Measurements from ENCODE around the gene ADCY4.
"Not testable (repeated sequence)": the region's sequence is repeated elsewhere in the genome, so short reads cannot be mapped to it uniquely, and the experiment has no call there.

ADCY4 gene

DNA sequence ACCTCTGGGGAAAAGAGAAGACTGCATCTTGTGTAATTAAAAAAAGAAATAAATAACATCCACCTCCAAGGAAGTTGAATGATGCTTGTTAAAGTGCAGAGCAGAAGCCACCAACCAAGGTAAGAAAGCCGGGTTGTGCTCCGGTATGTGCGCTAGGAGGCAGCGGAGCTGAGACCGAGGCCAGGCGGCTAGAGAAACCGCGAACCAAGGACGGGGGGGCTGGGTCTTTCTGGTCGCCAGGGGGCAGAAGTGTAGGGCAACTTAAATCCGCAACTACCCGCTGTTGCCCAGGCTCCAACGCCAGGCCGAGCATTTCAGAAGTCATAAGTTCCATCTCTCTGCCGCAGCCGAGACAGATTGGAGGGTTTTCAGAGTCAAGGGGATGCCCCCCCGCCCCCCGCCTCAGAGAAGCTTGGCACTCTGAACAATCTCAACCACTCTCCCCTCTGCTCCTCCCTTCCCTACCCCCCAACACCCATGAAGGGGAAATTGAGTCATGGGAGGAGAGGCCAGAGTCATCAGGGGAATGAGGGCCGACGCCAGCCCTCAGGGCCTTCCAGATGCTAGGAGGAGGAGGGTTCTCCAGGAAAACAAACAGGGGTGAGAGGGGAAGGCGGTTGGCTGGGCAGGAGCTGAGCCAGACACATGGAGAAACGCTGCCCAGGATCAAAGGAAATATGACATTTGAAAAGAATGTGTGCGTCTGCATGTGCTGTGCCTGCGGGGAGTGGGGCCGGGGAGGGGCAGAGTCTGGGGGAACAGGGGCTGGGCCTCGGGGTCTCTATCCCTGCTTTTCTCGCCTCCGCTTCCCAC is 30.9 kb upstream of the ADCY4 start:
- Histone ChIP-seq H3K27ac (ENCODE audit: low read depth, low read length) (no peak overlapping the region; the same call in 1 of the 2 replicates), H3K36me3 (ENCODE audit: insufficient read depth, low read length) (no peaks in the 10 kb centered on the region), H3K9ac (ENCODE audit: low read depth, low read length) (no peak overlapping the region), H3K4me3 (ENCODE audit: low read length) (peak overlapping the region; percentile 63), H3K4me1 (ENCODE audit: insufficient read depth, low read length) (peaks cover 10% of the 10 kb centered on the region; the same call in 1 of the 2 replicates), H3K27me3 (ENCODE audit: insufficient read depth, low read length) (peaks cover 15% of the 10 kb centered on the region; the same call in 1 of the 2 replicates), H3K9me3 (ENCODE audit: insufficient read depth, low read depth, low read length) (no peaks in the 10 kb centered on the region)
- under 1% methylated on average over 24 of the region's 28 CpGs for WGBS

DNA sequence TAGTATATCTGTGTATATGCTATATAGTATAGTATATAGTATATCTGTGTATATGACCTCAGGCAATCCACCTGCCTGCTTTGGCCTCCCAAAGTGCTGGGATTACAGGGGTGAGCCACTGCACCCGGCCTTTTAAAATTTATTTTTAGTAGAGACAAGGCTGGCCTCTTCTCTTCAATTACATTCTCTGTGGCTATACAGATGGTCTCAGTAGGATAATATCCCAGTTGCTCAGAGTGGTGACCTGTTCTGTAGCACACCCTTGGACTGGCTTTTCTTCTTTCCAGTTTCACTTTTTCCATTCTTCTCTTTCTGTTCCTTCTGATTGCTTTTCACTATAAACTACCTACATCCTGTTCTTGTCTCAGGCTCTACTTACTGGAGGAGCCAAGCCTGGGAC is 30.0 kb upstream of the ADCY4 start:
- Histone ChIP-seq H3K9me3 (ENCODE audit: insufficient read depth, low read depth, low read length) (no peaks in the 10 kb centered on the region), H3K4me1 (ENCODE audit: insufficient read depth, low read length) (peaks cover 10% of the 10 kb centered on the region; the same call in 1 of the 2 replicates), H3K4me3 (ENCODE audit: low read length) (no peak overlapping the region), H3K27ac (ENCODE audit: low read depth, low read length) (no peak overlapping the region), H3K27me3 (ENCODE audit: insufficient read depth, low read length) (peaks cover 15% of the 10 kb centered on the region; the same call in 1 of the 2 replicates), H3K9ac (ENCODE audit: low read depth, low read length) (no peak overlapping the region), H3K36me3 (ENCODE audit: insufficient read depth, low read length) (no peaks in the 10 kb centered on the region)
- 88% methylated on average over 1 of the region's 1 CpG for WGBS

DNA sequence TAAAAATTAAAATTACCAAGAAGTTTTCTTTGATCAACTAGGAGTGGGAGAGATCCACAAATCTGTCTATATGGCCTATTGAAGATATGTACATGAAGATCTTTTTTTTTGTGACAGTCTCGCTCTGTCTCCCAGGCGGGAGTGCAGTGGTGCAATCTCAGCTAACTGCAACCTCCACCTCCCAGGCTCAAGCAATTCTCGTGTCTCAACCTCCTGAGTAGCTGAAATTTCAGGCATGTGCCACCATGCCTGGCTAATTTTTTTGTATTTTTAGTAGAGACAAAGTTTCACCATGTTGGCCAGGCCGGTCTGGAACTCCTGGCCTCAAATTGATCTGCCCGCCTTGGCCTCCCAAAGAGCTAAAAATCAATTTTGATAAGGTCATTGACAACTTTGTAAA is 28.5 kb upstream of the ADCY4 start:
- H3K9me3 ChIP-seq (ENCODE audit: insufficient read depth, low read depth, low read length) = no peaks in the 10 kb centered on the region
- H3K4me3 ChIP-seq (ENCODE audit: low read length) = no peak overlapping the region
- H3K36me3 ChIP-seq (ENCODE audit: insufficient read depth, low read length) = no peaks in the 10 kb centered on the region
- H3K27ac ChIP-seq (ENCODE audit: low read depth, low read length) = no peak overlapping the region
- WGBS = 81% methylated on average over 5 of the region's 5 CpGs
- peaks cover 23% of the 10 kb centered on the region; the same call in 1 of the 2 replicates for H3K27me3 ChIP-seq (ENCODE audit: insufficient read depth, low read length)
- H3K9ac ChIP-seq (ENCODE audit: low read depth, low read length) = no peak overlapping the region
- H3K4me1 ChIP-seq (ENCODE audit: insufficient read depth, low read length) = peaks cover 6% of the 10 kb centered on the region; the same call in 1 of the 2 replicates

DNA sequence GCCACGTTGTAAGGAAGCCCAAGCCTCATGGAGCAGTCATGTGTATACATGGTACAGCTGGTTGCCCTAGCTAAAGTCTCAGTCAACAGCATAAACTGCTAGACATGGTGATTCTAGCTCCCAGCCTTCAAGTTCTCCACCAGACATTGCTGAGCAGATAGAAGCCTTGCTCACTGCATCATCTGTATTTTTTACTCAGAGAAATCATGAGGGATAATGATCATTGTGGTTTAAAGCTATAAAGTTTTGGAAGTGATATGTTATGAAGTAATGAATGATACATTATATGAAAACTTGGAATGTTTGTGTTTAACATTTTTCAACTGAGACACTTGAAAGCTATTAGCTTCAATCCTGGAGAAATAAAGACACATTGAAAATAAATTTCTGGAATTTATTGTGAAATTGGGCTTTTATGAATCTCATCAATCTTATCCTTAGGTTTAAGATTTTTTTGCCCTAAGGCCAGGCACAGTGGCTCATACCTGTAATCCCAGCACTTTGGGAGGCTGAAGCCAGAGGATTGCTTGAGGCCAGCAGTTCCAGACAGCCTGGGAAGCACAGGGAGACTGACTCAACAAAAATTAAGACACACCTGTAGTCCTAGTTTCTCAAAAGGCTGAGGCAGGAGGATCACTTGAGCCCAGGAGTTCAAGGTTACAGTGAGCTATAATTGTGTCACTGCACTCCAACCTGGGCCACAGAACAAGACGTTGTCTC is 27.5 kb upstream of the ADCY4 start:
- H3K9me3 ChIP-seq (ENCODE audit: insufficient read depth, low read depth, low read length) = no peaks in the 10 kb centered on the region
- 26% methylated on average over 1 of the region's 2 CpGs for WGBS
- no peak overlapping the region for H3K9ac ChIP-seq (ENCODE audit: low read depth, low read length)
- H3K4me3 ChIP-seq (ENCODE audit: low read length) = no peak overlapping the region
- H3K36me3 ChIP-seq (ENCODE audit: insufficient read depth, low read length) = no peaks in the 10 kb centered on the region
- H3K4me1 ChIP-seq (ENCODE audit: insufficient read depth, low read length) = peaks cover 6% of the 10 kb centered on the region; the same call in 1 of the 2 replicates
- no peak overlapping the region for H3K27ac ChIP-seq (ENCODE audit: low read depth, low read length)
- H3K27me3 ChIP-seq (ENCODE audit: insufficient read depth, low read length) = peaks cover 25% of the 10 kb centered on the region; the same call in 1 of the 2 replicates

DNA sequence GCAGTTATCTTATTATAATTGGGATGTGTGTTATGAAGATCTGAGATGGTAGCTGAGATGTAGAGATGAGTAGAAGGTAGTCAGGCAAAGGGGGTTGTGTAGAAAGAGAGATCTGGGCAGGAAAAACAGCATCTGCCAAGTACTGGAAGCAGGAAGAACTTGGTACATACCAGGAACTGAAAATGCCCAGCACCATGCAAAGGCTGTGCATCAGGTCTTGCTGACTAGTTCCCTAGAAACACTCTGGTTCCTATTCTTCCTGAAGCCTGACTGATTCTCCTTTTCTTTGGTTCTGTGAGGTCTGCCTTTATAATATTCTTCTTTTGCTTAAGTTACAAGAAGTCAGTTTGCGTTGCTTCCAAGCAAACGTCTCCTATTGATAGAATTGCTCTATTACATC is 26.5 kb upstream of the ADCY4 start:
- Histone ChIP-seq H3K27ac (ENCODE audit: low read depth, low read length) (no peak overlapping the region), H3K9me3 (ENCODE audit: insufficient read depth, low read depth, low read length) (no peaks in the 10 kb centered on the region), H3K36me3 (ENCODE audit: insufficient read depth, low read length) (no peaks in the 10 kb centered on the region), H3K9ac (ENCODE audit: low read depth, low read length) (no peak overlapping the region), H3K4me1 (ENCODE audit: insufficient read depth, low read length) (peaks cover 6% of the 10 kb centered on the region; the same call in 1 of the 2 replicates), H3K4me3 (ENCODE audit: low read length) (no peak overlapping the region), H3K27me3 (ENCODE audit: insufficient read depth, low read length) (peaks cover 27% of the 10 kb centered on the region; the same call in 1 of the 2 replicates)
- WGBS = 90% methylated on average over 2 of the region's 2 CpGs

DNA sequence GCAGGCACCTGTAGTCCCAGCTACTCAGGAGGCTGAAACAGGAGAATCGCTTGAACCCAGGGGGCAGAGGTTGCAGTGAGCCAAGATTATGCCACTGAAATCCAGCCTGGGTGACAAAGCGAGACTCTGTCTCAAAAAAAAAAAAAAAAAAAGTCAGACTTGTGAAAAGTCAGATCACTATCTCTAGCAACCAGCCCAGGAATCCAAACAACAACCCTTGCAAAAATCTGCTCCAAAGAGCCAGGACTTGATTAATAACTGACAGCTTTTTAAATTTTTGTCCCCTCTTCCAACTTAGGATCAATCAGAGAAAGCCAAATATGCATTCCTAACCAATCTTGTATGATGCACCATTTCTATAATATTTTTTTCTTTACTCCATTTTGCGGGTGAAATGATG is 25.4 kb upstream of the ADCY4 start:
- 89% methylated on average over 3 of the region's 3 CpGs for WGBS
- H3K4me1 ChIP-seq (ENCODE audit: insufficient read depth, low read length) = no peaks in the 10 kb centered on the region; the same call in 1 of the 2 replicates
- peaks cover 27% of the 10 kb centered on the region for H3K27me3 ChIP-seq (ENCODE audit: insufficient read depth, low read length)
- H3K9ac ChIP-seq (ENCODE audit: low read depth, low read length) = no peak overlapping the region
- H3K36me3 ChIP-seq (ENCODE audit: insufficient read depth, low read length) = no peaks in the 10 kb centered on the region
- H3K9me3 ChIP-seq (ENCODE audit: insufficient read depth, low read depth, low read length) = no peaks in the 10 kb centered on the region
- H3K4me3 ChIP-seq (ENCODE audit: low read length) = no peak overlapping the region
- no peak overlapping the region for H3K27ac ChIP-seq (ENCODE audit: low read depth, low read length)

DNA sequence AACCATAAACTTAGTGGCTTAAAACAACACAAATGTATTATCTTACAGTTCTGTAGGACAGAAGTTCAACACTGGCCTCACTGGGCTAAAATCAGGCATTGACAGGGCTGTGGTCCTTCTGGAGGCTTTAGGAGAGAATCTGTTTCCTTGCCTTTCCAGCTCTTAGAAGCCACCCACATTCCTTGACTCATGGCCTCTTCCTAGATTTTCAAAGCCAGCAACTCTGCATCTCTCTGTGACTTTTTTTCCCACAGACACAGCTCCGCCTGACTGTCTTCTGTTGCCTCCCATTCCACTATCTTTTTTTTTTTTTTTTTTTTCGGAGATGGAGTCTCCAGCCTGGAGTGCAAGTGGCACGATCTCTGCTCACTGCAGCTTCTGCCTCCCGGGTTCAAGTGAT is 21.3 kb upstream of the ADCY4 start:
- no peaks in the 10 kb centered on the region for H3K9me3 ChIP-seq (ENCODE audit: insufficient read depth, low read depth, low read length)
- H3K9ac ChIP-seq (ENCODE audit: low read depth, low read length) = no peak overlapping the region
- H3K4me3 ChIP-seq (ENCODE audit: low read length) = no peak overlapping the region
- 87% methylated on average over 4 of the region's 4 CpGs for WGBS
- H3K4me1 ChIP-seq (ENCODE audit: insufficient read depth, low read length) = no peaks in the 10 kb centered on the region
- H3K36me3 ChIP-seq (ENCODE audit: insufficient read depth, low read length) = no peaks in the 10 kb centered on the region
- peaks cover 31% of the 10 kb centered on the region for H3K27me3 ChIP-seq (ENCODE audit: insufficient read depth, low read length)
- no peak overlapping the region for H3K27ac ChIP-seq (ENCODE audit: low read depth, low read length)

DNA sequence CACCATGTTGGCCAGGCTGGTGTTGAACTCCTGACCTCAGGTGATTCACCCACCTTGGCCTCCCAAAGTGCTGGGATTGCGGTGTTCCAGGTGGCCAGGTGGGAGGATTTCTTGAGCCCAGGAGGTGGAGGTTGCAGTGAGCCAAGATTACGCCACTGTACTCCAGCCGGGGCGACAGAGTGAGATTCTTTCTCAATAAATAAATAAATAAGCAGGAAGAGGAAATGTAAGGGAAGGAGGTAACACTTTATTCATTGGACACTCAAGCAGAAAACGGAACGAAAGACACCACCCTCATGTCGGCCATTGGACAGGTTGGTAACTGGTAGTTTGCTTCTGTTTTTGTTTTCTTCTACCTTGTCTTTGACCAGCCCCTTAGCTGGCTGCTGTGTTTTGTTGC is 20.1 kb upstream of the ADCY4 start:
- WGBS = 89% methylated on average over 4 of the region's 7 CpGs

DNA sequence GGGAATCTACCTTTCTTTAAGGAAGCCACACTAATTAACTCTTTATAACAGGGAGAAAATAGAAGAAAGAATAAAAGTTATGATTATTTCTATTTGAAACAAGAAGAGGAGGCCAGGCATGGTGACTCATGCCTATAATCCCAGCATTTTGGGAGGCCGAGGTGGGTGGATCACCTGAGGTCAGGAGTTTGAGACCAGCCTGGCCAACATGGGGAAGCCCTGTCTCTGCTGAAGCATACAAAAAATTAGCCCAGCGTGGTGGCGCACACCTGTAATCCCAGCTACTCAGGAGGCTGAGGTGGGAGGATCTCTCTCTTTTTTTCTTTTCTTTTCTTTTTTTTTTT is 19.6 kb upstream of the ADCY4 start:
- peaks cover 42% of the 10 kb centered on the region for H3K27me3 ChIP-seq (ENCODE audit: insufficient read depth, low read length)
- not testable (repeated sequence) for H3K36me3 ChIP-seq (ENCODE audit: insufficient read depth, low read length); H3K4me3 ChIP-seq (ENCODE audit: low read length); H3K27ac ChIP-seq (ENCODE audit: low read depth, low read length); H3K9ac ChIP-seq (ENCODE audit: low read depth, low read length); H3K9me3 ChIP-seq (ENCODE audit: insufficient read depth, low read depth, low read length); H3K4me1 ChIP-seq (ENCODE audit: insufficient read depth, low read length)
- WGBS = 91% methylated on average over 3 of the region's 3 CpGs

More for the DNA sequence above, 20.1 kb upstream of the ADCY4 start:
- Histone ChIP-seq H3K27me3 (ENCODE audit: insufficient read depth, low read length) (peaks cover 40% of the 10 kb centered on the region), H3K9ac (ENCODE audit: low read depth, low read length) (no peak overlapping the region), H3K4me1 (ENCODE audit: insufficient read depth, low read length) (no peaks in the 10 kb centered on the region), H3K27ac (ENCODE audit: low read depth, low read length) (no peak overlapping the region), H3K36me3 (ENCODE audit: insufficient read depth, low read length) (no peaks in the 10 kb centered on the region), H3K4me3 (ENCODE audit: low read length) (no peak overlapping the region), H3K9me3 (ENCODE audit: insufficient read depth, low read depth, low read length) (no peaks in the 10 kb centered on the region)

DNA sequence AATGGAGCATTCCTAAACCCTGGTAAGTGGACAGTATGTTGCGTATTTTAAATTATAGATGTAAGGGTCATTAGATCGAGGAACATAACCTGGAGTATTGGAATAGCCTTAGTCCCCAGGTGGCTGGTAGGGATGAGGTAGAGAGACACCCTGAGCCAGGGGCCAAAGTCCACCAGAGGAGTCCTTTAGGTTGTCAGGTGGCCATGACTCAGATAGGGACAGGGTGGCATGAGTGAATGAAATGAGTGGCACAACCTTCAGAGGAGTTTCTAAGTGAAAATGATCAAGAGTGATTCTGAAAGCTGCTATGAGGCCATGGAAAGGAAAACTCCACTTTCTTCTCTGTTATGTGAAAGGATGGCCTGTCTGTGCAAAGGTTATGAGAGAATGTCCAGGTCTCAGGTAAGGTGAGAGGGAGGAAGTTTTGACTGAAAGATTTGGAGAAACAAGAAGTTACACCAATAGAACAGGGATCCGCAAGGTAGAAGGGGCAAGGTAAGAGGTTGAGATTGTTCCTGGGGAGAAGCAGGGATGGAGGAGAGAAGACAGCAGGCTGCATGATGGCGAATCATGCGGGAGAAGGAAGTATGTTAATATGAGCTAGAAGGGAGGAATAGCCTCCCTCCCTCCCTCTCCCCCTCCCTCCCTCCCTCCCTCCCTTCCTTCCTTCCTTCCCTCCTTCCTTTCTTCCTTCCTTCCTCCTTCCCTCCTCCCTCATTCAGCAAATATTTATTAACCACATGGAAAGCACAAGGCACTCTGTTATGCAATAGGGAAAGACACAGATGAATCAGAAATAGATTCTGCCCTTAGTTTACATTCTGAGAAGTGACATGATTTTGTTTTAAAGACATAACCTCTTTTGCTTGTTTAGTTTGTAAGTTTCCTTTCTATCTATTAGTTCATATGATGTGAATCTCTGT is 18.9 kb upstream of the ADCY4 start:
- no peak overlapping the region for H3K27ac ChIP-seq (ENCODE audit: low read depth, low read length)
- no peak overlapping the region for H3K4me3 ChIP-seq (ENCODE audit: low read length)
- WGBS = 94% methylated on average over 3 of the region's 5 CpGs
- H3K9ac ChIP-seq (ENCODE audit: low read depth, low read length) = no peak overlapping the region
- H3K4me1 ChIP-seq (ENCODE audit: insufficient read depth, low read length) = no peaks in the 10 kb centered on the region
- no peaks in the 10 kb centered on the region for H3K9me3 ChIP-seq (ENCODE audit: insufficient read depth, low read depth, low read length)
- peaks cover 47% of the 10 kb centered on the region for H3K27me3 ChIP-seq (ENCODE audit: insufficient read depth, low read length)
- no peaks in the 10 kb centered on the region for H3K36me3 ChIP-seq (ENCODE audit: insufficient read depth, low read length)

All from HUES64 (cell line).